Right atrium auricular region (tissue), 2 donors: Measurements from ENCODE around the gene HMGB3. TPM values are rescaled to one million over a fixed set of nuclear protein-coding genes. Genes with fewer than 3 reads are reported as not detected.
A peak's percentile ranks its signal among the peaks of the same experiment; 100 is the strongest.

Source experiments
- DNase-seq: peaks from one replicate; pipeline ENCODE4 v3.0.0-alpha.2; 2019; ENCODE audit warnings: low spot score
- H3K27ac ChIP-seq, 2 donors: fragments of 200-600 bp; sonication (generic); 1 replicate in 1 of 2; 2 replicates in 1 of 2; pipeline ENCODE4 v1.5.1; 2016 to 2019
- H3K27me3 ChIP-seq, 2 donors: fragments of 200-600 bp; sonication (generic); one replicate each; pipeline versions ENCODE4 v1.5.1 to v1.6.0; 2017 to 2019
- H3K36me3 ChIP-seq: fragments of 200-600 bp; sonication (generic); one replicate; pipeline ENCODE4 v1.5.1; 2016
- H3K4me1 ChIP-seq, 2 donors: fragments of 200-600 bp; sonication (generic); one replicate each; pipeline versions ENCODE4 v1.5.1 to v1.6.0; 2017 to 2019
- H3K4me3 ChIP-seq, 2 donors: fragments of 200-600 bp; sonication (generic); 1 replicate in 1 of 2; 2 replicates in 1 of 2; pipeline ENCODE4 v1.5.1; 2017 to 2019; ENCODE audit warnings: mild to moderate bottlenecking in 1 of 2, moderate library complexity in 1 of 2
- H3K9me3 ChIP-seq, 2 donors: fragments of 200-600 bp; sonication (generic); one replicate each; pipeline ENCODE4 v1.5.1; 2019
- total RNA-seq, 2 donors: library from RNA; depleted of rRNA; stranded (reverse); fragments of >200 nt; gene quantifications; one replicate each; pipeline ENCODE4 v1.1.0, GENCODE V29; 2016
- TF ChIP-seq, protein P1 (sequence below), 2 donors: fragments of 200-600 bp; sonication (generic); IDR thresholded peaks; one replicate each; pipeline ENCODE4 v1.5.1; 2019; ENCODE audit warnings: antibody characterized with exemption in 2 of 2

HMGB3 gene
- 1 to 10 TPM; 1.1 to 2.6 TPM for total RNA-seq

DNA sequence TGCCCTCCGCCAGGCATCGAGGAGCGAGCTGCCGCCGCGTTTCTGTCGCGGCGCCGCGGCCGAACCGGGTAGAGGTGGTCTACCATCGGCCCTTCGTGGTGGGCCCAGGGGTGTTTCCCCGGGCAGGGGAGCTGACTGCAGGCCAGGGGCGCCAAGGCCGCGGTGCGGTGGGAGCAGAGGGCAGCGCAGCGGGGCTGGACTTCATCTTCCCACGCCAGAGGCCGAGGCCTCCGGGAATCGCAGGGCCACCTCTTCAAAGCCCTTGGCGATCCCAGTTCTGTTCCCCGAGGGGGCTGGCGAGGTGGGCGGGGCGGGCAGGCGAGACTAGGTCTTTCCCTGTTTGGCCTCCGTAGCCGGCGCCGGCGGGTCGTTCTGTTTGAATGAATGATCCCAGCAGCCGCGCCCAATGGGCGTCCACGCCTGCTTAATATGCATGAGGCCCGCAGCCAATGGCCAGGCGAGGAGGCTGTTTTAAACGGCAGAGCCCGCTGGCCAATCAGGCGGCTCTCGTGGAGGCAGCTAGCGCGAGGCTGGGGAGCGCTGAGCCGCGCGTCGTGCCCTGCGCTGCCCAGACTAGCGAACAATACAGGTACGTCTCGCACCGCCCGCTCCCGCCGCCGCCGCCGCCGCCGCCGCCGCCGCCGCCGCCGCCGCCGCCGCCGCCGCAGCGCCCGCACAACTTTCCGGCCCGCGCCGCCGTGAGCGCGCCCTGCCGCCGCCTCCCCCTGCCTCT lies at the start of gene HMGB3:
Gene HMGB3 (plus strand): TSS at position 548 of the 733 bp plus-strand sequence. CDS start 2,265 bp downstream, outside the sequence.
- Histone ChIP-seq H3K9me3 (no peaks in the 10 kb centered on the region), H3K4me1 (peaks cover 0 to 10% of the 10 kb centered on the region in 2 donors), H3K36me3 (no peaks in the 10 kb centered on the region), H3K27me3 (no peaks in the 10 kb centered on the region), H3K4me3 (peak within 1 kb of the TSS; percentile 38 to 53), H3K27ac (no peak within 1 kb of the TSS)
- DNase-seq = peak; percentile 86
- TF ChIP-seq, protein P1, sequence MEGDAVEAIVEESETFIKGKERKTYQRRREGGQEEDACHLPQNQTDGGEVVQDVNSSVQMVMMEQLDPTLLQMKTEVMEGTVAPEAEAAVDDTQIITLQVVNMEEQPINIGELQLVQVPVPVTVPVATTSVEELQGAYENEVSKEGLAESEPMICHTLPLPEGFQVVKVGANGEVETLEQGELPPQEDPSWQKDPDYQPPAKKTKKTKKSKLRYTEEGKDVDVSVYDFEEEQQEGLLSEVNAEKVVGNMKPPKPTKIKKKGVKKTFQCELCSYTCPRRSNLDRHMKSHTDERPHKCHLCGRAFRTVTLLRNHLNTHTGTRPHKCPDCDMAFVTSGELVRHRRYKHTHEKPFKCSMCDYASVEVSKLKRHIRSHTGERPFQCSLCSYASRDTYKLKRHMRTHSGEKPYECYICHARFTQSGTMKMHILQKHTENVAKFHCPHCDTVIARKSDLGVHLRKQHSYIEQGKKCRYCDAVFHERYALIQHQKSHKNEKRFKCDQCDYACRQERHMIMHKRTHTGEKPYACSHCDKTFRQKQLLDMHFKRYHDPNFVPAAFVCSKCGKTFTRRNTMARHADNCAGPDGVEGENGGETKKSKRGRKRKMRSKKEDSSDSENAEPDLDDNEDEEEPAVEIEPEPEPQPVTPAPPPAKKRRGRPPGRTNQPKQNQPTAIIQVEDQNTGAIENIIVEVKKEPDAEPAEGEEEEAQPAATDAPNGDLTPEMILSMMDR (IDR thresholded peaks at IDR 0.05) = no peak

DNA sequence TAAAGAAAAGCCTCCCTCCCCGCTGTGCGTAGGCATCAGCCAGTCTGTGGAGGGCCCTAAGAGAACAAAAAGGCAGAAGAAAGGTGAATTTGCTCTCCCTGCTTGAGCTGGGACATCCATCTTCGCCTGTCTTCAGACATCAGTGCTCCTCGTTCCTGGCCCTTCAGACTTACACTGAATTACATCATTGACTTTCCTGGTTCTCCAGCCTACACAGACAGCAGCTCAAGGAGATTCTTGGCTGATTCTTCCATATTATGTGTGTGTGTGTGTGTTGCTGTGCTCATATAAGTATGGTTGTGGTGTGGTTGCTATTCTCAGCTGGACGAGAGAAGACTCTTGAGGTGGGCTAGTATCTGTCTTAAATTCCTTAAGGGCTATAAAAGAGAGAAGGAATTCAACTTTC lies 49.2 kb upstream of the HMGB3 start:
- H3K4me3 ChIP-seq = no peak overlapping the region
- no peaks in the 10 kb centered on the region for H3K36me3 ChIP-seq
- DNase-seq = no peak

DNA sequence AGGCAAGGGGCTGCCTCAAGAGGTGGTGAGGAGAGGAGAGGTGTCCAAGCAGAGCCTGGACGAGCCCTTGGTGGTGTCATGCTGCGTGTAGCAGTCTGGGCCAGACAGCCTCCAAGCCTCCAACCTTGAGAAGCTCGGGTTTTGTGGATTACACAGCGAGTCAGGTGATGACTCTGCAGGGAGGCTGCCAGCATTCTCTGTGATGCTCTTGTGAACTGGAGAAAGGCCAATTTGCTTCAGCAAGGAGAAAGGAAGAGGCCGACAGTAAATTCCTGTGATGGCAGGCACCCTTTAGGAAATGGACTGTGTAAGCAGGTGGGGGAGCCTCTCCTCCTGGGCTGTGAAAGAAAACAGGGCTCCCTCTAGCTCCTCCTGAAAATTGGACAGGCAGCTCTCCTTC lies 48.7 kb upstream of the HMGB3 start:
- H3K9me3 ChIP-seq = no peaks in the 10 kb centered on the region
- no peaks in the 10 kb centered on the region for H3K4me1 ChIP-seq
- no peak overlapping the region for H3K4me3 ChIP-seq
- no peak overlapping the region for H3K27ac ChIP-seq
- no peaks in the 10 kb centered on the region for H3K36me3 ChIP-seq
- TF ChIP-seq, protein P1 (IDR thresholded peaks at IDR 0.05) = no peak
- no peaks in the 10 kb centered on the region for H3K27me3 ChIP-seq
- DNase-seq = no peak

More for the DNA sequence above, 49.2 kb upstream of the HMGB3 start:
- TF ChIP-seq, protein P1 (IDR thresholded peaks at IDR 0.05) = no peak
- no peaks in the 10 kb centered on the region for H3K4me1 ChIP-seq
- H3K27ac ChIP-seq = no peak overlapping the region
- no peaks in the 10 kb centered on the region for H3K27me3 ChIP-seq
- H3K9me3 ChIP-seq = no peaks in the 10 kb centered on the region

DNA sequence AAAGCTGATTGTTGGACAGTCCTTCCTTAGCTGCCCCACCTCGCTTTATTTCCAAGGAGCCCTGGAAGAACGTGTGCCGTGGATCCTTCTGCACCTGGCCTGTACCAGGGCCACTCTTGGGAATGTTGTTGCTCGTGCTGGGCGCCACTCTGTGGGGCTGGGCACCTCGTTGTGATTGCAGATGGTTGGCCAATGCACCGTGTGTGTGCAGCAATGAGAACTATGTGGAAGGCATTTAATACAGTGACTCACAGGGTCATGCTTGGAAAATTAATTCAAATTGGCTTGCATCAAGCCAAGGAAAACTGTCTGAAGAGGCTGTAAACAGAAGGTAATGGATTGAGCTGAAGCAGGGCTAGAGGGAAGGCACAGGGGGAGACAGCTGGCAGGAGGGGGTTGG lies 47.7 kb upstream of the HMGB3 start:
- H3K4me3 ChIP-seq = no peak overlapping the region
- H3K27me3 ChIP-seq = no peaks in the 10 kb centered on the region
- TF ChIP-seq, protein P1 (IDR thresholded peaks at IDR 0.05) = no peak
- DNase-seq = no peak
- H3K9me3 ChIP-seq = no peaks in the 10 kb centered on the region
- H3K36me3 ChIP-seq = no peaks in the 10 kb centered on the region
- no peak overlapping the region for H3K27ac ChIP-seq
- no peaks in the 10 kb centered on the region for H3K4me1 ChIP-seq

DNA sequence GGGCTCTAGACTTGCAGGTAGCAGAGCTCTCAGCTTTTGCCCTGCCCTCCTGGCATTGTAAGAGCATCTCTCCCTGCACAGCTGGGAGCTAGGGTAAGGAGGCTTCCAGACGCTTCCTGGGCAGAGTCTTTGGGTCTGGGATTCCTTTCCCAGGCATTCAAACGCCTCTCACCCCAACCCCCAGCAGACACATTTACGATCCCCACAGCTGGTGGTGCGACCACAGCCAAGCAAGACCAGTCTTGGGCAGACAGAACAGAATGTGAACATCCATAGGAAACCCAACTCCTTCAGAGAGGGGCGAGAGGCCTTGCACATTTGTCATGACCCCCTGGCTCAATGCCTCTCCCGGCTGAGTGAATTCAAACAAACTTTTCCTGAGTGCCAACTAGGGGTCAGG lies 46.6 kb upstream of the HMGB3 start:
- H3K36me3 ChIP-seq = no peaks in the 10 kb centered on the region
- H3K27me3 ChIP-seq = no peaks in the 10 kb centered on the region
- TF ChIP-seq, protein P1 (IDR thresholded peaks at IDR 0.05) = no peak

More for the DNA sequence above, 46.6 kb upstream of the HMGB3 start:
- no peak for DNase-seq
- H3K27ac ChIP-seq = no peak overlapping the region
- H3K9me3 ChIP-seq = no peaks in the 10 kb centered on the region
- H3K4me1 ChIP-seq = no peaks in the 10 kb centered on the region
- no peak overlapping the region for H3K4me3 ChIP-seq
